Cardiac fibroblast (primary cell): ENCODE measurements around the gene TNFRSF13B.
A peak's percentile ranks its signal among the peaks of the same experiment; 100 is the strongest.

Experiments used
- DNase-seq, 2 donors: peaks; one replicate each; pipeline versions ENCODE4 v3.0.0 to v3.0.0-alpha.2; 2010; ENCODE audit warnings: low read depth in 2 of 2
- H3K4me3 ChIP-seq, 2 donors: replicated peaks in 1 of 2; 1 replicate in 1 of 2; 2 replicates in 1 of 2; pipeline ENCODE4 v1.5.1; 2011; ENCODE audit warnings: low read depth in 2 of 2, low read length in 2 of 2, mild to moderate bottlenecking in 2 of 2, moderate library complexity in 1 of 2
- TF ChIP-seq, protein P1 (sequence below): IDR thresholded peaks from one replicate; pipeline ENCODE4 v1.5.1; 2011; ENCODE audit warnings: low read depth, mild to moderate bottlenecking, low read length, inconsistent platforms

The TNFRSF13B gene

DNA sequence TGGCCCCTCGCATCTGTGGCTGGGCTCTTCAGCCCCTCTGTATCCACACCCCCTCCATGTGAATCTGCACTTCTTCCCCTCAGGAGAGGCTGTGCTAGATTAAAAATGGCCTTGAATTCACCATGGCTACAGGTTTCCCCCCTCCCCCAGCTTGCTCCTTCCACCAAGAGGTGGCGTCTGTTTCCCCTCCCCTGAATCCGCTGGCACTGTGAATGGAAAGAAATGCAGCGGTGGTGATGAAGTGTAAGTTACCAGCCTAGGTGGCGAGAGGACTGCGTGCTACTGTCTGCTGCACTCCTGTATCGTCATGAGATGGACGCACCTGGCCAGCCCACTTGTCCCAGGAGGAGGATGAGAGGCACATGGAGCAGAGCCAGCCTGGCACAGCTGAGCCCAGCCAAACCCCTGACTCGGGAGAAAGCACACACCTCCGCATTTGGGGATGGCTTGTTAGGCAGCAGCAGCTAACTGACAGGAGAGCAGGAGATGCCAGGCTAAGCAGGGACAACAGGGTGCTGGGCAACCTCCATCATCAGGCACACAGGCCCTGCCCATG, 26.2 kb downstream of the TNFRSF13B start:
- DNase-seq, result no peak
- no peak overlapping the region for H3K4me3 ChIP-seq
- TF ChIP-seq, protein P1, sequence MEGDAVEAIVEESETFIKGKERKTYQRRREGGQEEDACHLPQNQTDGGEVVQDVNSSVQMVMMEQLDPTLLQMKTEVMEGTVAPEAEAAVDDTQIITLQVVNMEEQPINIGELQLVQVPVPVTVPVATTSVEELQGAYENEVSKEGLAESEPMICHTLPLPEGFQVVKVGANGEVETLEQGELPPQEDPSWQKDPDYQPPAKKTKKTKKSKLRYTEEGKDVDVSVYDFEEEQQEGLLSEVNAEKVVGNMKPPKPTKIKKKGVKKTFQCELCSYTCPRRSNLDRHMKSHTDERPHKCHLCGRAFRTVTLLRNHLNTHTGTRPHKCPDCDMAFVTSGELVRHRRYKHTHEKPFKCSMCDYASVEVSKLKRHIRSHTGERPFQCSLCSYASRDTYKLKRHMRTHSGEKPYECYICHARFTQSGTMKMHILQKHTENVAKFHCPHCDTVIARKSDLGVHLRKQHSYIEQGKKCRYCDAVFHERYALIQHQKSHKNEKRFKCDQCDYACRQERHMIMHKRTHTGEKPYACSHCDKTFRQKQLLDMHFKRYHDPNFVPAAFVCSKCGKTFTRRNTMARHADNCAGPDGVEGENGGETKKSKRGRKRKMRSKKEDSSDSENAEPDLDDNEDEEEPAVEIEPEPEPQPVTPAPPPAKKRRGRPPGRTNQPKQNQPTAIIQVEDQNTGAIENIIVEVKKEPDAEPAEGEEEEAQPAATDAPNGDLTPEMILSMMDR, result no peak

GRCh38 chr17:16945136-16945482, 26.8 kb downstream of the TNFRSF13B start:
- TF ChIP-seq, protein P1, result no peak
- no peak for DNase-seq
- H3K4me3 ChIP-seq, result no peak overlapping the region

DNA sequence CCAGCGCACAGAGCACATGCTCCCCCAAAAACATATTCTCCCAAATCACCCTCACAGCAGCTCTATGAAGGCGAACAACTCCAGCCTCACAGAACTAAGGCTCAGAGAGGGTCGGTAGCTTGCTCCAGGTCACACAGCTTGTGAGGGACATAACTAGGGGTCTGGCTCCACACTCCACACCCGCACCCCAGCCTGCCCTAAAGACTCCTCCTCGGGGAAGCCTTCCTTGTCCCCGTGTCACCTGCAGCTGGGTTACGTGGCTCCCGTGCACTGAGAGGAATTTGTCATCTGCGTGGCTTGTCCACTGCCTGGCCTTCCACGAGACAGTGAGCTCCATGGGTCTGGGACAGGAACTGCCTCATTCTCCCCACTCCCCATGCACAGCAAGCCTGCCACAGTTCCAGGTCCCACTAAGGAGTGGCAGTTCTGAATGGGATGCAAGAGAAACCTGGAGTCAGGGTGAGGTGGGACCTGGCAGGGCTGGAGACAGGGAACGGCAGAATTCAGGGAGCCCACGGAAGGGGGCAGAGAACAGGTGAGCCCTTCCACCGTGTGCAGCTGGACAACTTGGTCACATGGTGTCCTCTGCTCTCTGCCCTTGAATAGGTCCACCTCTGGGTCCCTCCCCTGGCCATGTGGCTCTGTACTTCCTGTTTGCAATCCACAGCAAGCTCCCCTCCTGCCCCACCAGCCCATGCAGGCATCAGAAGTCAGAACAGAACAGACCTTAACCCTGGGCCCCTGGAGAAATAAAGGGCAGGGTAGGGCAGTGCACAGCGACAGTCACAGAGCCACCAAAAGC, 27.4 kb downstream of the TNFRSF13B start:
- no peak overlapping the region for H3K4me3 ChIP-seq
- no peak for DNase-seq
- TF ChIP-seq, protein P1, result no peak

- H3K4me3 ChIP-seq, result no peak overlapping the region
- DNase-seq, result no peak
- TF ChIP-seq, protein P1, result no peak
Measured at GRCh38 chr17:16943541-16944333, 28.2 kb downstream of the TNFRSF13B start.

DNA sequence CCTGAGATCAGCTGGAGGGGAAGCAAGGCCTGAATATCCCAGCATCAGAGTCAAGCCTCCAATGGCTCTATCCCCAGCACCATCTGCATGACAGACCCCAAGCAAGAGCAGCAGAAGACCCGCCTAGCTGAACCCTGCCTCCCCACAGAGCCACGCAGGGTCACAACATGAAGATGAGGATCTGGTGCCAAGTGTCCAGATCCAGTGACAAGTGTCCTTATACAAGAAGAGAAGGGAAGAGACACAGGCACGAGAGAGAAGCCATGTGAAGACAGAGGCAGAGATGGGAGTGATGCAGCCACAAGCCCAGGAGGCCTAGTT, 28.9 kb downstream of the TNFRSF13B start:
- no peak for DNase-seq
- H3K4me3 ChIP-seq, result no peak overlapping the region
- TF ChIP-seq, protein P1, result no peak

DNA sequence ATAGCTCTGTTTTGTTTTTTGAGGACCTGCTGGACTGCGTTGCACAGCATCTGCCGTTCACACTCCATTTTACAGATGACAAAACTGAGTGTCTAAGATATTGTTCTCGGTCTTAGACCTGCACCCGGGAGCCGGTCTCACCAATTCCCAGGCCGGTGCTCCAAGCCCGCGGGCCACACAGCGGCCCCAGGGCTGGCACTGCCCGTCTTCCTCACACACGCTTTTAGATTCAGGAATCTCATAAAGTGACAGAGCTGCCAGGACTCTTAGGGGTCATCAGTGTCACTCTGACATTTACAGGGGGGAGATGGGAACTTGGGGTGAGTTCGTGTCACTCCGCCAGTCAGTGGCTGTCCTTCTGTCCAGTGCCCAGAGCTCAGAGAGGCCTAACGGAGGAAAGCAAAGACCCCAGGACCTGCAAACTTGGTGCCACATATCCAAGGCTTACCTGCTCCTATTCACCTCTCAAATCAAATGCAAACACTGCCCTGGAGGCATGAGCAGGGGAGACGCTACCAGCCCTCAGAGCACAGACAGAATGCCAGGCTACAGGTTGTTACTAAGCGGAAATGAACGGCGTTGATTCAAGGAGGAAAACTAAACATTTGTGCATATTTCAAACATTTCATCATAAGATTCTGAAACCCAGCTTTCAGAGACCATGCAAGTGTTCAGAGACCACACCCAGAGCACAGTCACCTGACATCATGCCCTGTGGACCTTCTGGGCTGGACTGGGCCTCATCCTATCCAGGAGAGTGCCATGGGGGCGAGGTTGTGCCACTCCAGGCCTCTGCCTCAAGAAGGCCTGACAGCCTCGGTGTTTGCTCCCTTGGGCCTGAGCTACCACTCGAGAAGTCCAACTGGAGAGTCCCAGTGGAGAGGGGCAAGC, 29.5 kb downstream of the TNFRSF13B start:
- H3K4me3 ChIP-seq, result no peak overlapping the region
- TF ChIP-seq, protein P1, result no peak
- peak in 1 of 2 donors; percentile 23 for DNase-seq
